Esophagus (tissue), 2 donors: Measurements from ENCODE around the gene ADORA2B. TPM values are rescaled to one million over a fixed set of nuclear protein-coding genes. Genes with fewer than 3 reads are reported as not detected.

Experiments used
- H3K27ac ChIP-seq, 2 donors: one replicate each; pipeline ENCODE4 v1.5.1; 2013; ENCODE audit warnings: low read depth in 2 of 2, mild to moderate bottlenecking in 2 of 2, inconsistent platforms in 1 of 2, low read length in 1 of 2, moderate library complexity in 1 of 2
- H3K27me3 ChIP-seq, 2 donors: one replicate each; pipeline ENCODE4 v1.6.1; 2013; ENCODE audit warnings: low read length in 2 of 2, control low read depth in 1 of 2, mild to moderate bottlenecking in 1 of 2; ENCODE audit not compliant: insufficient read depth in 2 of 2, control insufficient read depth in 1 of 2
- H3K36me3 ChIP-seq, 2 donors: one replicate each; pipeline ENCODE4 v1.6.1; 2013; ENCODE audit warnings: low read length in 1 of 2; ENCODE audit not compliant: control insufficient read depth in 2 of 2, insufficient read depth in 2 of 2
- H3K4me1 ChIP-seq, 2 donors: one replicate each; pipeline ENCODE4 v1.6.1; 2013; ENCODE audit warnings: low read length in 1 of 2; ENCODE audit not compliant: control insufficient read depth in 2 of 2, insufficient read depth in 2 of 2
- H3K4me3 ChIP-seq, 2 donors: one replicate each; pipeline ENCODE4 v1.5.1; 2013; ENCODE audit warnings: low read length in 2 of 2, mild to moderate bottlenecking in 2 of 2, low read depth in 1 of 2, moderate library complexity in 1 of 2
- H3K9me3 ChIP-seq, 2 donors: one replicate each; pipeline ENCODE4 v1.6.1; 2013; ENCODE audit warnings: mild to moderate bottlenecking in 2 of 2, low read depth in 1 of 2, low read length in 1 of 2, moderate library complexity in 1 of 2; ENCODE audit not compliant: control insufficient read depth in 2 of 2, insufficient read depth in 1 of 2
- WGBS, 2 donors: extraction: QIAGEN DNeasy Blood & Tissue Kit; methylation state at CpG; one replicate each; pipeline ENCODE4 v1.1.7; 2013; 5-methylcytosine and 5-hydroxymethylcytosine counted together
- polyA plus RNA-seq, 2 donors: library from polyadenylated mRNA; stranded (reverse); fragments of 200-250 nt; gene quantifications; one replicate each; pipeline ENCODE4 v1.2.3, GENCODE V29; 2013
- donor health status: healthy with polysubstance abuse.
- donor health status: Bipolar disorder and iron deficiency.

Gene ADORA2B
- polyA plus RNA-seq, 2 donors = 4.4 to 11.6 TPM

- Histone ChIP-seq H3K9me3 (no peaks in the 10 kb centered on the region), H3K27me3 (no peaks in the 10 kb centered on the region), H3K36me3 (no peaks in the 10 kb centered on the region), H3K27ac (no peak overlapping the region), H3K4me1 (peaks cover 0 to 11% of the 10 kb centered on the region in 2 donors), H3K4me3 (no peak overlapping the region)
- 43 to 61% methylated on average over 6 of the region's 6 CpGs for WGBS, 2 donors
These were observed 20.6 kb downstream of the ADORA2B start for GRCh38 chr17:15965528-15965927.

- 42% methylated on average over 13 of the region's 13 CpGs for WGBS, 2 donors
- Histone ChIP-seq H3K27me3 (no peaks in the 10 kb centered on the region), H3K27ac (peak overlapping the region; percentile 14 to 74), H3K36me3 (no peaks in the 10 kb centered on the region), H3K4me3 (no peak overlapping the region), H3K9me3 (no peaks in the 10 kb centered on the region), H3K4me1 (peaks cover 0 to 11% of the 10 kb centered on the region in 2 donors)
These were observed 21.4 kb downstream of the ADORA2B start for GRCh38 chr17:15966183-15966878.

- Histone ChIP-seq H3K27me3 (no peaks in the 10 kb centered on the region), H3K27ac (peak overlapping the region; percentile 14 to 50), H3K9me3 (no peaks in the 10 kb centered on the region), H3K4me1 (peaks cover 0 to 11% of the 10 kb centered on the region in 2 donors), H3K36me3 (no peaks in the 10 kb centered on the region), H3K4me3 (no peak overlapping the region)
- WGBS, 2 donors = 45 to 47% methylated on average over 11 of the region's 11 CpGs
These were observed 21.9 kb downstream of the ADORA2B start for GRCh38 chr17:15966879-15967248.

- H3K27ac ChIP-seq = no peak overlapping the region
- H3K4me1 ChIP-seq = peaks cover 0 to 11% of the 10 kb centered on the region in 2 donors
- H3K4me3 ChIP-seq = no peak overlapping the region
- no peaks in the 10 kb centered on the region for H3K27me3 ChIP-seq
- 87 to 88% methylated on average over 11 of the region's 11 CpGs for WGBS, 2 donors
- H3K9me3 ChIP-seq = no peaks in the 10 kb centered on the region
- H3K36me3 ChIP-seq = peaks cover 0 to 2% of the 10 kb centered on the region in 2 donors
These were observed 22.9 kb downstream of the ADORA2B start for GRCh38 chr17:15967706-15968399.

- Histone ChIP-seq H3K36me3 (peaks cover 0 to 2% of the 10 kb centered on the region in 2 donors), H3K27me3 (no peaks in the 10 kb centered on the region)
These were observed 24.5 kb downstream of the ADORA2B start for GRCh38 chr17:15969463-15969862.

GRCh38 chr17:15970500-15970899 lies 25.6 kb downstream of the ADORA2B start:
- H3K4me1 ChIP-seq = peaks cover 3 to 11% of the 10 kb centered on the region in 2 donors
- no peaks in the 10 kb centered on the region for H3K9me3 ChIP-seq

More at GRCh38 chr17:15969463-15969862, 24.5 kb downstream of the ADORA2B start:
- 95% methylated on average over 8 of the region's 8 CpGs for WGBS, 2 donors
- H3K4me1 ChIP-seq = peaks cover 0 to 11% of the 10 kb centered on the region in 2 donors
- H3K4me3 ChIP-seq = no peak overlapping the region
- no peaks in the 10 kb centered on the region for H3K9me3 ChIP-seq
- no peak overlapping the region for H3K27ac ChIP-seq

GRCh38 chr17:15971098-15971678 lies 26.3 kb downstream of the ADORA2B start:
- H3K4me1 ChIP-seq = peaks cover 3 to 8% of the 10 kb centered on the region in 2 donors
- H3K4me3 ChIP-seq = no peak overlapping the region
- WGBS, 2 donors = 74 to 80% methylated on average over 5 of the region's 5 CpGs
- no peaks in the 10 kb centered on the region for H3K27me3 ChIP-seq
- no peaks in the 10 kb centered on the region for H3K9me3 ChIP-seq
- peaks cover 2 to 8% of the 10 kb centered on the region in 2 donors for H3K36me3 ChIP-seq
- H3K27ac ChIP-seq = no peak overlapping the region

More at GRCh38 chr17:15970500-15970899, 25.6 kb downstream of the ADORA2B start:
- WGBS, 2 donors = 92 to 93% methylated on average over 2 of the region's 2 CpGs
- Histone ChIP-seq H3K27me3 (no peaks in the 10 kb centered on the region), H3K36me3 (peaks cover 2 to 8% of the 10 kb centered on the region in 2 donors), H3K27ac (no peak overlapping the region), H3K4me3 (no peak overlapping the region)

- Histone ChIP-seq H3K9me3 (no peaks in the 10 kb centered on the region), H3K4me1 (peaks cover 3% of the 10 kb centered on the region in 2 donors), H3K27ac (no peak overlapping the region), H3K27me3 (no peaks in the 10 kb centered on the region), H3K4me3 (no peak overlapping the region), H3K36me3 (peaks cover 5 to 8% of the 10 kb centered on the region in 2 donors)
- WGBS, 2 donors = 93 to 94% methylated on average over 5 of the region's 5 CpGs
These were observed 27.0 kb downstream of the ADORA2B start for GRCh38 chr17:15971882-15972281.

- Histone ChIP-seq H3K4me3 (no peak overlapping the region), H3K9me3 (no peaks in the 10 kb centered on the region), H3K4me1 (peaks cover 0 to 3% of the 10 kb centered on the region in 2 donors), H3K27ac (no peak overlapping the region), H3K27me3 (no peaks in the 10 kb centered on the region), H3K36me3 (peaks cover 5 to 8% of the 10 kb centered on the region in 2 donors)
- WGBS, 2 donors = 93 to 97% methylated on average over 4 of the region's 4 CpGs
These were observed 27.6 kb downstream of the ADORA2B start for GRCh38 chr17:15972497-15972951.
